Measurements from ENCODE around the gene UVRAG. TPM values are rescaled to one million over a fixed set of nuclear protein-coding genes. Genes with fewer than 3 reads are reported as not detected.

The UVRAG gene
- total RNA-seq, 1 experiment from 2014 or later = 29.5 TPM

DNA sequence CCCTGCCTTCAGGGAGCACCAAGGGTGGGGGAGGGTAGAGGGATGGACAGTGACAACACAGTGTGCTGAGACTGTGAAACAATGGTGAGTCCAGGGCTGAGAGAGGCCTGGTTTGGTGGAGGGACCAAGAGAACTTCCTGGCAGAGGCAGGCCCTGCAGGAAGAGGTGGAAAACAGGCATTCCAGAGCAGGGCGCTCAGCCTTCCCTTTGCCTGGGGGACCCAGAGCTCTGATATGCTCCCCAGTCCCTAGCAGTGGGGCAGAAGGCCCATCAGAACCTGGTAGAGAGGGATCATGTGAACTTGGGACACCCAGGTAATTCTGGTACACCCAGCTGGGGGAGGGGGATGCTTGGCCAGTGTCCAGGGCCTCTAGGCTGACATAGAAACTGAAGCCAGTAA is 17.2 kb upstream of the UVRAG start:
- no peaks in the 10 kb centered on the region for H3K9me3 ChIP-seq (ENCODE audit: control insufficient read depth, insufficient read depth, low read depth, low read length)
- ChIA-PET POLR2A (no interaction called here), CTCF (no interaction called here)
- in situ Hi-C loops (cut with HindIII; ENCODE audit: low pct_unique_long_range_greater_than_20kb, low sequenced_read_pairs) (no loop called here), intact Hi-C loops (cut with micrococcal nuclease; ENCODE audit: unreplicated experiment) (no loop called here)
- no peak overlapping the region for H3K27ac ChIP-seq (ENCODE audit: low read length)
- H3K27me3 ChIP-seq (ENCODE audit: control insufficient read depth, insufficient read depth, low read length) = no peaks in the 10 kb centered on the region
- H3K4me3 ChIP-seq (ENCODE audit: low read depth in 2 of 2, low read length in 2 of 2) = no peak overlapping the region
- DNase-seq (ENCODE audit: low read depth, low spot score) = no peak
- H3K4me1 ChIP-seq (ENCODE audit: control insufficient read depth, insufficient read depth, low read length) = no peaks in the 10 kb centered on the region
- no TSS peak for BruUV-seq (replicated peaks)
- no peaks in the 10 kb centered on the region for H3K36me3 ChIP-seq (ENCODE audit: control insufficient read depth, insufficient read depth, low read length)
- TF ChIP-seq REST (IDR thresholded peaks at IDR 0.05; ENCODE audit: insufficient read depth in 1 of 2, low read depth in 2 of 2, low read length in 1 of 2) = no peak
- no peak for TF ChIP-seq SIN3A (IDR thresholded peaks at IDR 0.05; ENCODE audit: borderline replicate concordance, insufficient read depth, low read depth, low read length)
- no peak for TF ChIP-seq TCF7L2 (IDR thresholded peaks at IDR 0.05; ENCODE audit: low read depth, low read length)
- no peak for TF ChIP-seq CTCF (IDR thresholded peaks at IDR 0.05)
- no peak for TF ChIP-seq POLR2AphosphoS5 (IDR thresholded peaks at IDR 0.05; ENCODE audit: low read depth, low read length)
- ATAC-seq = no peak

GRCh38 chr11:75800136-75800675 is 14.8 kb upstream of the UVRAG start:
- Histone ChIP-seq H3K27ac (ENCODE audit: low read length) (no peak overlapping the region), H3K4me1 (ENCODE audit: control insufficient read depth, insufficient read depth, low read length) (no peaks in the 10 kb centered on the region), H3K27me3 (ENCODE audit: control insufficient read depth, insufficient read depth, low read length) (no peaks in the 10 kb centered on the region), H3K36me3 (ENCODE audit: control insufficient read depth, insufficient read depth, low read length) (no peaks in the 10 kb centered on the region), H3K4me3 (ENCODE audit: low read depth in 2 of 2, low read length in 2 of 2) (no peak overlapping the region), H3K9me3 (ENCODE audit: control insufficient read depth, insufficient read depth, low read depth, low read length) (no peaks in the 10 kb centered on the region)
- DNase-seq (ENCODE audit: low read depth, low spot score) = no peak
- no TSS peak for BruUV-seq (replicated peaks)
- intact Hi-C loops (cut with micrococcal nuclease; ENCODE audit: unreplicated experiment) = loop anchor here (10.0 kb wide), 1 partner anchor 355 kb away; no protein-coding TSS in a partner anchor
- POLR2A ChIA-PET = no interaction called here
- ATAC-seq = no peak
- CTCF ChIA-PET = interaction anchor here (0.7 kb wide), 1 partner anchor 9 kb away, joined by 3 read pairs; no protein-coding TSS in a partner anchor
- no peak for TF ChIP-seq REST (IDR thresholded peaks at IDR 0.05; ENCODE audit: insufficient read depth in 1 of 2, low read depth in 2 of 2, low read length in 1 of 2)
- no peak for TF ChIP-seq CTCF (IDR thresholded peaks at IDR 0.05)
- in situ Hi-C loops (cut with HindIII; ENCODE audit: low pct_unique_long_range_greater_than_20kb, low sequenced_read_pairs) = no loop called here

Data from Panc1 (cell line).